IMR-90 (cell line): ENCODE results near the gene TFAM. TPM values are rescaled to one million over a fixed set of nuclear protein-coding genes. Genes with fewer than 3 reads are reported as not detected.

Experiments
- ATAC-seq: fragments of 200-7000 bp; cut with Tn5 transposase; 2 replicates; pipeline ENCODE4 v1.9.1; 2020; ENCODE audit warnings: low read depth, mild to moderate bottlenecking, moderate library complexity
- BruUV-seq: library from RNA; stranded (reverse); fragments of 400-500 nt; replicated peaks from 2 replicates; lab custom pipeline; 2021; lab: Mats Ljungman, UMichigan
- CTCF ChIA-PET: fragments of 300-600 bp; formaldehyde crosslinking; extraction: SDS; loops from one replicate; lab custom pipeline; 2021; ENCODE audit warnings: antibody characterized with exemption; lab: Yijun Ruan, JAX
- POLR2A ChIA-PET: fragments of 300-600 bp; sonication (Branson Sonifier 250); formaldehyde crosslinking; loops from one replicate; lab custom pipeline; 2022; ENCODE audit warnings: antibody characterized with exemption; ENCODE audit not compliant: unreplicated experiment; lab: Charles Lee
- DNase-seq: peaks from one replicate; pipeline ENCODE4 v3.0.0; 2013
- H2AFZ ChIP-seq: replicated peaks from 2 replicates; pipeline ENCODE3; 2013; ENCODE audit warnings: low read length, mild to moderate bottlenecking; ENCODE audit not compliant: poor library complexity
- H2AK5ac ChIP-seq: 2 replicates; pipeline ENCODE4 v1.6.1; 2013; ENCODE audit warnings: low read depth, low read length, inconsistent platforms
- H2AK9ac ChIP-seq: replicated peaks from 2 replicates; pipeline ENCODE3; 2013; ENCODE audit warnings: mild to moderate bottlenecking, low read depth, low read length, moderate library complexity; ENCODE audit not compliant: poor library complexity
- H2BK120ac ChIP-seq: 2 replicates; pipeline ENCODE4 v1.6.1; 2013; ENCODE audit warnings: low read depth, low read length, inconsistent platforms
- H2BK15ac ChIP-seq: 3 replicates; pipeline ENCODE4 v1.6.1; 2013; ENCODE audit warnings: low read depth, low read length, inconsistent platforms
- H2BK20ac ChIP-seq: 2 replicates; pipeline ENCODE4 v1.6.1; 2013; ENCODE audit warnings: low read depth, mild to moderate bottlenecking, inconsistent platforms, low read length, moderate library complexity
- H2BK5ac ChIP-seq: 2 replicates; pipeline ENCODE4 v1.6.1; 2013; ENCODE audit warnings: mild to moderate bottlenecking, low read depth, low read length, inconsistent platforms; ENCODE audit not compliant: poor library complexity, severe bottlenecking
- H3K14ac ChIP-seq: replicated peaks from 2 replicates; pipeline ENCODE4 v1.6.1; 2013; ENCODE audit warnings: low read depth, low read length, inconsistent platforms
- H3K18ac ChIP-seq: 2 replicates; pipeline ENCODE4 v1.6.1; 2013; ENCODE audit warnings: low read depth, low read length, control low read depth
- H3K23ac ChIP-seq: 2 replicates; pipeline ENCODE4 v1.6.1; 2013; ENCODE audit warnings: low read depth, low read length, inconsistent platforms
- H3K27ac ChIP-seq: 2 replicates; pipeline ENCODE4 v1.5.1; 2013; ENCODE audit warnings: mild to moderate bottlenecking, control low read depth, low read length; ENCODE audit not compliant: insufficient read depth
- H3K27me3 ChIP-seq: 2 replicates; pipeline ENCODE4 v1.6.1; 2013; ENCODE audit warnings: low read length; ENCODE audit not compliant: control insufficient read depth, insufficient read depth
- H3K36me3 ChIP-seq: 2 replicates; pipeline ENCODE4 v1.6.1; 2013; ENCODE audit warnings: low read length, mixed read lengths; ENCODE audit not compliant: control insufficient read depth, insufficient read depth
- H3K4ac ChIP-seq: 2 replicates; pipeline ENCODE4 v1.6.1; 2013; ENCODE audit warnings: low read depth, low read length, inconsistent platforms
- H3K4me1 ChIP-seq: 2 replicates; pipeline ENCODE4 v1.6.1; 2013; ENCODE audit warnings: low read length, mixed read lengths; ENCODE audit not compliant: control insufficient read depth, insufficient read depth
- H3K4me2 ChIP-seq: 2 replicates; pipeline ENCODE4 v1.6.1; 2013; ENCODE audit warnings: low read depth, mild to moderate bottlenecking, control low read depth, low read length, moderate library complexity
- H3K4me3 ChIP-seq: 2 replicates; pipeline ENCODE4 v1.5.1; 2013; ENCODE audit warnings: low read depth, mild to moderate bottlenecking, control low read depth, low read length, moderate library complexity; ENCODE audit not compliant: insufficient read depth
- H3K56ac ChIP-seq: 2 replicates; pipeline ENCODE4 v1.6.1; 2013; ENCODE audit warnings: low read length, inconsistent platforms; ENCODE audit not compliant: insufficient read depth; ENCODE audit errors: extremely low read depth
- H3K79me1 ChIP-seq, 2 experiments: 2 replicates each; pipeline ENCODE4 v1.6.1; 2013; ENCODE audit warnings: low read length in 2 of 2, inconsistent platforms in 1 of 2, low read depth in 1 of 2
- H3K9ac ChIP-seq: 2 replicates; pipeline ENCODE4 v1.6.1; 2013; ENCODE audit warnings: low read depth, low read length, control low read depth
- H3K9me1 ChIP-seq: 2 replicates; pipeline ENCODE4 v1.6.1; 2013; ENCODE audit warnings: low read length, inconsistent platforms; ENCODE audit not compliant: insufficient read depth
- H3K9me3 ChIP-seq: 2 replicates; pipeline ENCODE4 v1.6.1; 2013; ENCODE audit warnings: low read length; ENCODE audit not compliant: control insufficient read depth, insufficient read depth
- H4K20me1 ChIP-seq: 2 replicates; pipeline ENCODE4 v1.6.1; 2013; ENCODE audit warnings: low read length, inconsistent platforms; ENCODE audit not compliant: insufficient read depth
- H4K5ac ChIP-seq: 2 replicates; pipeline ENCODE4 v1.6.1; 2013; ENCODE audit warnings: mild to moderate bottlenecking, low read depth, low read length, control low read depth
- H4K8ac ChIP-seq, 2 experiments: 2 replicates each; pipeline ENCODE4 v1.6.1; 2013; ENCODE audit warnings: low read depth in 2 of 2, low read length in 2 of 2, control low read depth in 1 of 2, inconsistent platforms in 1 of 2
- H4K91ac ChIP-seq: 2 replicates; pipeline ENCODE4 v1.6.1; 2013; ENCODE audit warnings: low read depth, low read length, inconsistent platforms; ENCODE audit not compliant: insufficient read depth
- CEBPB ChIP-seq: IDR thresholded peaks from 2 replicates; pipeline ENCODE4 v1.6.1; 2012; ENCODE audit warnings: low read depth, low read length, improper control_type of control experiment
- ELK1 ChIP-seq: fragments of 150-350 bp; IDR thresholded peaks from 2 replicates; pipeline ENCODE4 v1.6.1; 2016; ENCODE audit warnings: low read depth, mild to moderate bottlenecking, low read length, moderate library complexity, borderline replicate concordance
- FOS ChIP-seq: fragments of 150-350 bp; IDR thresholded peaks from 2 replicates; pipeline ENCODE4 v1.6.1; 2016; ENCODE audit warnings: low read depth, low read length
- MAFK ChIP-seq: IDR thresholded peaks from 2 replicates; pipeline ENCODE4 v1.6.1; 2012; ENCODE audit warnings: low read depth, low read length, improper control_type of control experiment
- MAZ ChIP-seq: IDR thresholded peaks from 2 replicates; pipeline ENCODE4 v1.6.1; 2012; ENCODE audit warnings: low read depth, mild to moderate bottlenecking, low read length, improper control_type of control experiment, moderate library complexity, borderline replicate concordance
- POLR2A ChIP-seq: IDR thresholded peaks from 2 replicates; pipeline ENCODE4 v1.6.1; 2012; ENCODE audit warnings: mild to moderate bottlenecking, low read depth, low read length
- RAD21 ChIP-seq: IDR thresholded peaks from 2 replicates; pipeline ENCODE4 v1.6.1; 2012; ENCODE audit warnings: low read length, improper control_type of control experiment
- RCOR1 ChIP-seq: IDR thresholded peaks from 2 replicates; pipeline ENCODE4 v1.6.1; 2012; ENCODE audit warnings: mild to moderate bottlenecking, low read length, improper control_type of control experiment; ENCODE audit not compliant: insufficient replicate concordance
- RFX5 ChIP-seq: IDR thresholded peaks from 2 replicates; pipeline ENCODE4 v1.8.0; 2012; ENCODE audit warnings: low read depth, mild to moderate bottlenecking, low read length, moderate library complexity
- SMC3 ChIP-seq: fragments of 150-350 bp; IDR thresholded peaks from 2 replicates; pipeline ENCODE4 v1.6.1; 2016; ENCODE audit warnings: low read depth, mild to moderate bottlenecking, antibody characterized with exemption, low read length, moderate library complexity
- WGBS, 2 experiments: methylation state at CpG; one replicate each; pipeline versions ENCODE4 v1.1.5 to v1.1.7; 2013; ENCODE audit warnings: missing lambda C conversion rate in 2 of 2; ENCODE audit not compliant: insufficient read length in 1 of 2; ENCODE audit errors: extremely low coverage in 2 of 2; 5-methylcytosine and 5-hydroxymethylcytosine counted together
- dilution Hi-C: fragments of 300-500 bp; cut with HindIII; formaldehyde crosslinking; loops from one replicate; pipeline ENCODE4 v1.14.3; 2018; ENCODE audit warnings: low sequenced_read_pairs; ENCODE audit not compliant: unreplicated experiment
- in situ Hi-C: fragments of 300-500 bp; cut with MboI; formaldehyde crosslinking; loops from 3 replicates; pipeline ENCODE4 v1.14.3; 2019; ENCODE audit warnings: low sequenced_read_pairs, inconsistent platforms, mixed read lengths
- intact Hi-C: fragments of 100-400 bp; cut with micrococcal nuclease; formaldehyde crosslinking; loops from 2 replicates; pipeline ENCODE4 v1.10.0; 2022
- polyA plus RNA-seq, 3 experiments: library from polyadenylated mRNA; depleted of rRNA; stranded (reverse); fragments of >200 nt; gene quantifications; 2 replicates each; pipeline ENCODE4 v1.2.3, GENCODE V29; 2012; ENCODE audit warnings: low replicate concordance in 1 of 3
- total RNA-seq: library from RNA; depleted of rRNA; stranded (reverse); fragments of >200 nt; gene quantifications from 2 replicates; pipeline ENCODE4 v1.2.3, GENCODE V29; 2012

The TFAM gene
- total and polyA plus RNA-seq, 2 of the 4 experiments (the other 2 are of a cell fraction) = 7.6 to 16.7 TPM

GRCh38 chr10:58440484-58440883 lies 55.3 kb downstream of the TFAM start:
- Histone ChIP-seq H3K4ac (no peak overlapping the region), H3K9me3 (no peaks in the 10 kb centered on the region), H2AK5ac (no peak overlapping the region), H3K14ac (no peak overlapping the region), H3K4me1 (peaks cover 18% of the 10 kb centered on the region), H3K27ac (no peak overlapping the region), H2AK9ac (no peak overlapping the region), H2BK15ac (0 out of 3 replicates have a peak overlapping the region, but pooled peaks have one; percentile 60), H3K79me1 (no peaks in the 10 kb centered on the region), H4K20me1 (no peaks in the 10 kb centered on the region; the same call in 1 of the 2 replicates), H3K9ac (no peak overlapping the region), H3K9me1 (peaks cover 3% of the 10 kb centered on the region), H3K27me3 (no peaks in the 10 kb centered on the region), H4K91ac (no peak overlapping the region), H3K4me3 (no peak overlapping the region), H3K18ac (peak overlapping the region; percentile 31; the same call in 1 of the 2 replicates), H4K8ac (no peak overlapping the region), H3K4me2 (no peak overlapping the region), H3K56ac (no peak overlapping the region), H2BK20ac (no peak overlapping the region), H3K23ac (no peak overlapping the region), H2AFZ (no peak overlapping the region), H4K5ac (no peak overlapping the region), H2BK120ac (no peak overlapping the region), H2BK5ac (no peak overlapping the region), H3K36me3 (no peaks in the 10 kb centered on the region)
- ChIA-PET POLR2A (no interaction called here), CTCF (interaction anchor here (0.5 to 1.7 kb wide), 2 partner anchors 11 to 271 kb away, joined by 3 to 5 read pairs; no protein-coding TSS in a partner anchor)
- intact Hi-C loops (no loop called here), dilution Hi-C loops (no loop called here), in situ Hi-C loops (no loop called here)
- TF ChIP-seq MAZ (no peak), RFX5 (no peak), MAFK (no peak), RCOR1 (no peak), CEBPB (no peak), SMC3 (no peak), RAD21 (no peak), FOS (no peak), POLR2A (no peak), ELK1 (no peak)
- WGBS, 2 experiments = no CpG with 5 or more reads among the region's 1 CpG
- BruUV-seq = no TSS peak
- DNase-seq = no peak
- no peak for ATAC-seq
